ENCODE measurements around the gene SIRT4.

The SIRT4 gene

DNA sequence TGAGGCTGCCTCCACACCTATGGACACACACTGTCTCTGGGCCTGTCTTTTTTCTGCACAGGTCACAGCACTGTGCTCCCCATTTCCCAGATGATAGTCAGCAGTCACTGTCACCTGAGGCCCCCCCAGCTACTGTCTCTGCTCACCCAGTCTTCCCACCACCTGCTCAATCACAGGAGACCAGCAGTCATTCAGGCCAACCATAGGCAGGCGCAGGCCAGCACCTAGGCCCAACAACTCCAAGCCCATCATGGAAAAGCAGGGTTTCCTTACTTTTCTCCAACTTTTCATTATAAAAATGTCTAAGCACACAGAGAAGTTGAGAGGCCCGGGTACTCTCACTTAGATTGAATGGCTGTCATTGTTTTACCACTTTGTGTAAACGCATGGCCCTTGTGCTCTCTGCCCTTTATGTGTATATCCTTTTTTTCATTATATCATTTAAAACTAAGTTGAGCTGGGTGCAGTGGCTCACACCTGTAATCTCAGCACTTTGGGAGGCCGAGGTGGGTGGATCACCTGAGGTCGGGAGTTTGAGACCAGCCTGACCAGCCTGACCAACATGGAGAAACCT, 43.7 kb upstream of the SIRT4 start:
- Histone ChIP-seq H3K4me3 (ENCODE audit: low read length) (no peak overlapping the region), H3K9me2 (replicated peaks; ENCODE audit: control insufficient read depth, low read length) (no peaks in the 10 kb centered on the region), H3K4me2 (ENCODE audit: low read length) (no peak overlapping the region), H3K79me2 (ENCODE audit: control insufficient read depth, low read length) (no peaks in the 10 kb centered on the region), H3F3A (ENCODE audit: control insufficient read depth, insufficient read depth) (0 out of 2 replicates have a peak, but pooled peaks cover 3% of the 10 kb centered on the region), H3K4me1 (ENCODE audit: control insufficient read depth, low read length) (no peaks in the 10 kb centered on the region), H4K20me1 (ENCODE audit: control insufficient read depth, insufficient read depth, low read depth, low read length) (0 out of 2 replicates have a peak, but pooled peaks cover 1% of the 10 kb centered on the region), H3K27ac (ENCODE audit: low read depth, low read length) (no peak overlapping the region), H3K27me3 (ENCODE audit: control insufficient read depth, low read length) (peaks cover 19% of the 10 kb centered on the region), H3K36me3 (ENCODE audit: control insufficient read depth, low read length) (no peaks in the 10 kb centered on the region), H3K9me3 (ENCODE audit: control insufficient read depth, insufficient read depth, low read length) (no peaks in the 10 kb centered on the region)
- no peak for TF ChIP-seq EZH2phosphoT487 (IDR thresholded peaks at IDR 0.05; ENCODE audit: borderline replicate concordance, low read length)
- TF ChIP-seq, protein P1, sequence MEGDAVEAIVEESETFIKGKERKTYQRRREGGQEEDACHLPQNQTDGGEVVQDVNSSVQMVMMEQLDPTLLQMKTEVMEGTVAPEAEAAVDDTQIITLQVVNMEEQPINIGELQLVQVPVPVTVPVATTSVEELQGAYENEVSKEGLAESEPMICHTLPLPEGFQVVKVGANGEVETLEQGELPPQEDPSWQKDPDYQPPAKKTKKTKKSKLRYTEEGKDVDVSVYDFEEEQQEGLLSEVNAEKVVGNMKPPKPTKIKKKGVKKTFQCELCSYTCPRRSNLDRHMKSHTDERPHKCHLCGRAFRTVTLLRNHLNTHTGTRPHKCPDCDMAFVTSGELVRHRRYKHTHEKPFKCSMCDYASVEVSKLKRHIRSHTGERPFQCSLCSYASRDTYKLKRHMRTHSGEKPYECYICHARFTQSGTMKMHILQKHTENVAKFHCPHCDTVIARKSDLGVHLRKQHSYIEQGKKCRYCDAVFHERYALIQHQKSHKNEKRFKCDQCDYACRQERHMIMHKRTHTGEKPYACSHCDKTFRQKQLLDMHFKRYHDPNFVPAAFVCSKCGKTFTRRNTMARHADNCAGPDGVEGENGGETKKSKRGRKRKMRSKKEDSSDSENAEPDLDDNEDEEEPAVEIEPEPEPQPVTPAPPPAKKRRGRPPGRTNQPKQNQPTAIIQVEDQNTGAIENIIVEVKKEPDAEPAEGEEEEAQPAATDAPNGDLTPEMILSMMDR (IDR thresholded peaks at IDR 0.05; ENCODE audit: low read depth, low read length, poor library complexity, severe bottlenecking), result no peak

DNA sequence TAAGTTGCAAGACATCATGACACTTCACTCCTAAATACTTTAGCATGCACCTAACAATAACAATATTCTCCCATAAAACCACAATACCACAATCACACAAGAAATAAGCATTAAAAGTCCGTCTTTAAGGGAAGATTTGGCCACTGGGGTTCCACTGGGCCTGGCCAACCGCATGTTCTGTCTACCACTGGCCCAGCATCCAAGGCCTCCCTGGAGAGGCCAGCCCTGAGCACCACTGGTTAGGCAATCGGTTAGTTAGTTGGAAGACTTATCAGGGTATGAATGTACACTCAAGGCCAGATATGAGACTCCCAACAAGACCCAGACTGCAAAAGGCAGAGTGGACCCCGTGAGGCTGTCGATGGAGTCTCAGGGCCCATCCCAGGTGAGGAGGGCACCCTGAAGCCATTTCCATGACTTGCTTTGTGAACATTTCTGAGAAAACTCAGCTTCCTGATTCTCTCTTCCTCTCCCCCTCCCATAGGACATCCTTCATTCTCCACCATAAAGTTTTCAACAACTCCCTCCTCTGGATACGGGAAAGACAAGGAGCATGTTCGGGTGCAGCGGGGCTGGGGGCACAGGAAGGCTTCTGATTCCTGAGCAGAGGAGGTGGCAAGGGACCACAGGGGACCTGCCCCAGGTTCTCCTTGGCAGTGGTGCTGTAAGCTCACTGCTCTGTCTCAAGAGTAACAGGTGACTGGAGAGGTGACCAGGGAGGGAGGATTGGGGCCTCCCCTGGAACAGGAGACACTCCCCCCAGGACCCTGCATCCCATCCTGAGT, 42.5 kb upstream of the SIRT4 start:
- TF ChIP-seq, protein P1 (IDR thresholded peaks at IDR 0.05; ENCODE audit: low read depth, low read length, poor library complexity, severe bottlenecking), result no peak
- TF ChIP-seq EZH2phosphoT487 (IDR thresholded peaks at IDR 0.05; ENCODE audit: borderline replicate concordance, low read length), result no peak
- H3F3A ChIP-seq (ENCODE audit: control insufficient read depth, insufficient read depth), result 0 out of 2 replicates have a peak, but pooled peaks cover 3% of the 10 kb centered on the region
- no peaks in the 10 kb centered on the region for H3K9me3 ChIP-seq (ENCODE audit: control insufficient read depth, insufficient read depth, low read length)
- H3K27ac ChIP-seq (ENCODE audit: low read depth, low read length), result no peak overlapping the region
- no peaks in the 10 kb centered on the region for H3K36me3 ChIP-seq (ENCODE audit: control insufficient read depth, low read length)
- H3K79me2 ChIP-seq (ENCODE audit: control insufficient read depth, low read length), result no peaks in the 10 kb centered on the region
- peaks cover under 1% of the 10 kb centered on the region for H3K4me1 ChIP-seq (ENCODE audit: control insufficient read depth, low read length)
- no peak overlapping the region for H3K4me2 ChIP-seq (ENCODE audit: low read length)
- H3K4me3 ChIP-seq (ENCODE audit: low read length), result no peak overlapping the region
- 0 out of 2 replicates have a peak, but pooled peaks cover 4% of the 10 kb centered on the region for H4K20me1 ChIP-seq (ENCODE audit: control insufficient read depth, insufficient read depth, low read depth, low read length)
- no peaks in the 10 kb centered on the region for H3K9me2 ChIP-seq (replicated peaks; ENCODE audit: control insufficient read depth, low read length)
- H3K27me3 ChIP-seq (ENCODE audit: control insufficient read depth, low read length), result peaks cover 31% of the 10 kb centered on the region

DNA sequence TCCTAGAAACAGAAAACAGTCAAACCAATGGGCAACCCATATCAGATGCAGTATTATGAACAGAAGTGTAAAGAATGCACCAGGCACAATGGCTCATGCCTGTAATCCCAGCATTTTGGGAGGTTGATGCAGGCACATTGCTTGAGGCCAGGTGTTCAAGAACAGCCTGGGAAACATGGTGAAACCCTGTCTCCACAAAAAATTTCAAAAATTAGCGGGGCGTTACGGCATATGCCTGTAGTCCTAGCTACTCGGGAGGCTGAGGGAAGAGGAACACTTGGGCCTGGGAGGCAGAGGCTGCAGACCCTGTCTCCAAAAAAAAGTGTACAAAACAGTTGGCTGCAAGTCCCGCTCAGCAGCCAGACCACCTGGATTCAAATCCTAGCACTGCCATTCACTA, 41.5 kb upstream of the SIRT4 start:
- Histone ChIP-seq H3K4me1 (ENCODE audit: control insufficient read depth, low read length) (peaks cover 7% of the 10 kb centered on the region), H4K20me1 (ENCODE audit: control insufficient read depth, insufficient read depth, low read depth, low read length) (0 out of 2 replicates have a peak, but pooled peaks cover 4% of the 10 kb centered on the region), H3F3A (ENCODE audit: control insufficient read depth, insufficient read depth) (0 out of 2 replicates have a peak, but pooled peaks cover 3% of the 10 kb centered on the region), H3K4me3 (ENCODE audit: low read length) (no peak overlapping the region), H3K27ac (ENCODE audit: low read depth, low read length) (no peak overlapping the region), H3K9me3 (ENCODE audit: control insufficient read depth, insufficient read depth, low read length) (no peaks in the 10 kb centered on the region), H3K27me3 (ENCODE audit: control insufficient read depth, low read length) (peaks cover 38% of the 10 kb centered on the region), H3K36me3 (ENCODE audit: control insufficient read depth, low read length) (no peaks in the 10 kb centered on the region), H3K4me2 (ENCODE audit: low read length) (no peak overlapping the region), H3K79me2 (ENCODE audit: control insufficient read depth, low read length) (no peaks in the 10 kb centered on the region), H3K9me2 (replicated peaks; ENCODE audit: control insufficient read depth, low read length) (no peaks in the 10 kb centered on the region)
- no peak for TF ChIP-seq EZH2phosphoT487 (IDR thresholded peaks at IDR 0.05; ENCODE audit: borderline replicate concordance, low read length)
- TF ChIP-seq, protein P1 (IDR thresholded peaks at IDR 0.05; ENCODE audit: low read depth, low read length, poor library complexity, severe bottlenecking), result no peak
